ENCODE measurements around the gene STPG4.

Gene STPG4

GRCh38 chr2:47050762-47051161 is 104.3 kb downstream of the STPG4 start:
- no peak for DNase-seq (ENCODE audit: low spot score)
- no peak overlapping the region for H2BK120ac ChIP-seq (ENCODE audit: low read depth, low read length)
- no CpG with 5 or more reads among the region's 4 CpGs for WGBS, 2 donors (ENCODE audit: extremely low coverage in 2 of 2, insufficient read length in 2 of 2, insufficient replicate concordance in 1 of 2)
- no peak overlapping the region for H3K23ac ChIP-seq (ENCODE audit: low read depth, low read length, poor library complexity)
- H3K9me3 ChIP-seq (replicated peaks in 1 of 2; ENCODE audit: control insufficient read depth in 2 of 2, insufficient read depth in 1 of 2, low read depth in 1 of 2, low read length in 2 of 2) = no peaks in the 10 kb centered on the region
- no peak overlapping the region for H4K8ac ChIP-seq (ENCODE audit: low read depth, low read length)
- H4K91ac ChIP-seq (ENCODE audit: low read depth, low read length, poor library complexity) = no peak overlapping the region
- no peak overlapping the region for H2BK15ac ChIP-seq (ENCODE audit: low read length)
- no peak overlapping the region for H2BK12ac ChIP-seq (ENCODE audit: low read length)
- no peak overlapping the region for H2BK5ac ChIP-seq (ENCODE audit: low read length)
- H3K36me3 ChIP-seq (replicated peaks in 1 of 2; ENCODE audit: control insufficient read depth in 2 of 2, insufficient read depth in 2 of 2, low read length in 2 of 2) = peaks cover 11 to 17% of the 10 kb centered on the region in 2 donors
- no peaks in the 10 kb centered on the region for H3K27me3 ChIP-seq (ENCODE audit: control insufficient read depth in 3 of 3, insufficient read depth in 3 of 3, low read depth in 1 of 3, low read length in 3 of 3)
- no peak overlapping the region for H3K27ac ChIP-seq (replicated peaks; ENCODE audit: low read length)
- H2AK5ac ChIP-seq (ENCODE audit: low read depth, low read length) = no peak overlapping the region
- no peak overlapping the region for H3K9ac ChIP-seq (ENCODE audit: low read depth, low read length, poor library complexity)
- no peak overlapping the region for H3K4me2 ChIP-seq (ENCODE audit: insufficient read depth, low read length, poor library complexity, severe bottlenecking)
- no peak overlapping the region for H3K4ac ChIP-seq (ENCODE audit: low read length)
- peaks cover 10 to 12% of the 10 kb centered on the region in 2 donors for H3K4me1 ChIP-seq (ENCODE audit: control insufficient read depth in 2 of 2, insufficient read depth in 1 of 2, low read depth in 1 of 2, low read length in 2 of 2)
- H2AFZ ChIP-seq (ENCODE audit: low read length) = no peak overlapping the region
- H3K14ac ChIP-seq (ENCODE audit: low read length) = no peak overlapping the region
- H3K18ac ChIP-seq (ENCODE audit: low read length) = no peak overlapping the region
- H3K4me3 ChIP-seq (ENCODE audit: low read length in 2 of 2) = no peak overlapping the region
- no peaks in the 10 kb centered on the region for H3K79me1 ChIP-seq (ENCODE audit: low read depth, low read length)

- H3K9ac ChIP-seq (ENCODE audit: low read depth, low read length, poor library complexity) = no peak overlapping the region
Observed at GRCh38 chr2:47050021-47050760, 104.9 kb downstream of the STPG4 start.

GRCh38 chr2:47049502-47049901 is 105.6 kb downstream of the STPG4 start:
- Histone ChIP-seq H3K36me3 (replicated peaks in 1 of 2; ENCODE audit: control insufficient read depth in 2 of 2, insufficient read depth in 2 of 2, low read length in 2 of 2) (peaks cover 12 to 16% of the 10 kb centered on the region in 2 donors), H3K4me3 (ENCODE audit: low read length in 2 of 2) (no peak overlapping the region), H3K23ac (ENCODE audit: low read depth, low read length, poor library complexity) (peak overlapping the region; percentile 16), H2BK5ac (ENCODE audit: low read length) (no peak overlapping the region), H4K8ac (ENCODE audit: low read depth, low read length) (no peak overlapping the region), H3K9ac (ENCODE audit: low read depth, low read length, poor library complexity) (no peak overlapping the region), H3K4me1 (ENCODE audit: control insufficient read depth in 2 of 2, insufficient read depth in 1 of 2, low read depth in 1 of 2, low read length in 2 of 2) (peaks cover 10 to 14% of the 10 kb centered on the region in 2 donors), H3K9me3 (replicated peaks in 1 of 2; ENCODE audit: control insufficient read depth in 2 of 2, insufficient read depth in 1 of 2, low read depth in 1 of 2, low read length in 2 of 2) (no peaks in the 10 kb centered on the region), H3K27ac (replicated peaks; ENCODE audit: low read length) (no peak overlapping the region), H3K4ac (ENCODE audit: low read length) (no peak overlapping the region), H3K14ac (ENCODE audit: low read length) (no peak overlapping the region), H4K91ac (ENCODE audit: low read depth, low read length, poor library complexity) (no peak overlapping the region), H3K4me2 (ENCODE audit: insufficient read depth, low read length, poor library complexity, severe bottlenecking) (no peak overlapping the region), H2AFZ (ENCODE audit: low read length) (no peak overlapping the region), H2AK5ac (ENCODE audit: low read depth, low read length) (no peak overlapping the region), H3K27me3 (ENCODE audit: control insufficient read depth in 3 of 3, insufficient read depth in 3 of 3, low read depth in 1 of 3, low read length in 3 of 3) (no peaks in the 10 kb centered on the region), H2BK12ac (ENCODE audit: low read length) (no peak overlapping the region), H3K79me1 (ENCODE audit: low read depth, low read length) (no peaks in the 10 kb centered on the region), H2BK120ac (ENCODE audit: low read depth, low read length) (no peak overlapping the region), H2BK15ac (ENCODE audit: low read length) (no peak overlapping the region), H3K18ac (ENCODE audit: low read length) (peak overlapping the region; percentile 67)
- WGBS, 2 donors (ENCODE audit: extremely low coverage in 2 of 2, insufficient read length in 2 of 2, insufficient replicate concordance in 1 of 2) = no CpG with 5 or more reads among the region's 3 CpGs
- no peak for DNase-seq (ENCODE audit: low spot score)

More at GRCh38 chr2:47050021-47050760, 104.9 kb downstream of the STPG4 start:
- no peak for DNase-seq (ENCODE audit: low spot score)
- Histone ChIP-seq H3K27ac (replicated peaks; ENCODE audit: low read length) (no peak overlapping the region), H2AK5ac (ENCODE audit: low read depth, low read length) (no peak overlapping the region), H3K14ac (ENCODE audit: low read length) (no peak overlapping the region), H4K91ac (ENCODE audit: low read depth, low read length, poor library complexity) (no peak overlapping the region), H4K8ac (ENCODE audit: low read depth, low read length) (no peak overlapping the region), H2BK12ac (ENCODE audit: low read length) (no peak overlapping the region), H3K23ac (ENCODE audit: low read depth, low read length, poor library complexity) (peak overlapping the region; percentile 16), H3K4me3 (ENCODE audit: low read length in 2 of 2) (no peak overlapping the region), H2BK15ac (ENCODE audit: low read length) (no peak overlapping the region), H2AFZ (ENCODE audit: low read length) (no peak overlapping the region), H3K79me1 (ENCODE audit: low read depth, low read length) (no peaks in the 10 kb centered on the region), H3K27me3 (ENCODE audit: control insufficient read depth in 3 of 3, insufficient read depth in 3 of 3, low read depth in 1 of 3, low read length in 3 of 3) (no peaks in the 10 kb centered on the region), H2BK120ac (ENCODE audit: low read depth, low read length) (no peak overlapping the region), H2BK5ac (ENCODE audit: low read length) (no peak overlapping the region), H3K4me2 (ENCODE audit: insufficient read depth, low read length, poor library complexity, severe bottlenecking) (no peak overlapping the region), H3K9me3 (replicated peaks in 1 of 2; ENCODE audit: control insufficient read depth in 2 of 2, insufficient read depth in 1 of 2, low read depth in 1 of 2, low read length in 2 of 2) (no peaks in the 10 kb centered on the region), H3K36me3 (replicated peaks in 1 of 2; ENCODE audit: control insufficient read depth in 2 of 2, insufficient read depth in 2 of 2, low read length in 2 of 2) (peaks cover 12 to 17% of the 10 kb centered on the region in 2 donors), H3K4me1 (ENCODE audit: control insufficient read depth in 2 of 2, insufficient read depth in 1 of 2, low read depth in 1 of 2, low read length in 2 of 2) (peaks cover 10 to 14% of the 10 kb centered on the region in 2 donors), H3K18ac (ENCODE audit: low read length) (no peak overlapping the region), H3K4ac (ENCODE audit: low read length) (no peak overlapping the region)
- WGBS, 2 donors (ENCODE audit: extremely low coverage in 2 of 2, insufficient read length in 2 of 2, insufficient replicate concordance in 1 of 2) = no CpG with 5 or more reads among the region's 6 CpGs

- Histone ChIP-seq H3K4me2 (ENCODE audit: insufficient read depth, low read length, poor library complexity, severe bottlenecking) (no peak overlapping the region), H2AK5ac (ENCODE audit: low read depth, low read length) (no peak overlapping the region), H3K79me1 (ENCODE audit: low read depth, low read length) (no peaks in the 10 kb centered on the region), H2BK12ac (ENCODE audit: low read length) (no peak overlapping the region), H3K23ac (ENCODE audit: low read depth, low read length, poor library complexity) (no peak overlapping the region), H2BK120ac (ENCODE audit: low read depth, low read length) (no peak overlapping the region), H3K27me3 (ENCODE audit: control insufficient read depth in 3 of 3, insufficient read depth in 3 of 3, low read depth in 1 of 3, low read length in 3 of 3) (no peaks in the 10 kb centered on the region), H4K8ac (ENCODE audit: low read depth, low read length) (no peak overlapping the region), H3K9me3 (replicated peaks in 1 of 2; ENCODE audit: control insufficient read depth in 2 of 2, insufficient read depth in 1 of 2, low read depth in 1 of 2, low read length in 2 of 2) (no peaks in the 10 kb centered on the region), H2BK15ac (ENCODE audit: low read length) (no peak overlapping the region), H4K91ac (ENCODE audit: low read depth, low read length, poor library complexity) (no peak overlapping the region), H3K18ac (ENCODE audit: low read length) (no peak overlapping the region), H3K27ac (replicated peaks; ENCODE audit: low read length) (no peak overlapping the region), H3K36me3 (replicated peaks in 1 of 2; ENCODE audit: control insufficient read depth in 2 of 2, insufficient read depth in 2 of 2, low read length in 2 of 2) (peaks cover 9 to 14% of the 10 kb centered on the region in 2 donors), H3K14ac (ENCODE audit: low read length) (no peak overlapping the region), H2BK5ac (ENCODE audit: low read length) (no peak overlapping the region), H3K4me1 (ENCODE audit: control insufficient read depth in 2 of 2, insufficient read depth in 1 of 2, low read depth in 1 of 2, low read length in 2 of 2) (peaks cover 10 to 14% of the 10 kb centered on the region in 2 donors), H3K4me3 (ENCODE audit: low read length in 2 of 2) (no peak overlapping the region), H3K4ac (ENCODE audit: low read length) (no peak overlapping the region), H2AFZ (ENCODE audit: low read length) (no peak overlapping the region), H3K9ac (ENCODE audit: low read depth, low read length, poor library complexity) (no peak overlapping the region)
- WGBS, 2 donors (ENCODE audit: extremely low coverage in 2 of 2, insufficient read length in 2 of 2, insufficient replicate concordance in 1 of 2) = no CpG with 5 or more reads among the region's 8 CpGs
- DNase-seq (ENCODE audit: low spot score) = no peak
Observed at GRCh38 chr2:47048801-47049480, 106.2 kb downstream of the STPG4 start.
